Measurements from ENCODE around the gene CCR5.

GRCh38 chr3:46399557-46399956 is 28.8 kb downstream of the CCR5 start:
- TF ChIP-seq, protein P1, sequence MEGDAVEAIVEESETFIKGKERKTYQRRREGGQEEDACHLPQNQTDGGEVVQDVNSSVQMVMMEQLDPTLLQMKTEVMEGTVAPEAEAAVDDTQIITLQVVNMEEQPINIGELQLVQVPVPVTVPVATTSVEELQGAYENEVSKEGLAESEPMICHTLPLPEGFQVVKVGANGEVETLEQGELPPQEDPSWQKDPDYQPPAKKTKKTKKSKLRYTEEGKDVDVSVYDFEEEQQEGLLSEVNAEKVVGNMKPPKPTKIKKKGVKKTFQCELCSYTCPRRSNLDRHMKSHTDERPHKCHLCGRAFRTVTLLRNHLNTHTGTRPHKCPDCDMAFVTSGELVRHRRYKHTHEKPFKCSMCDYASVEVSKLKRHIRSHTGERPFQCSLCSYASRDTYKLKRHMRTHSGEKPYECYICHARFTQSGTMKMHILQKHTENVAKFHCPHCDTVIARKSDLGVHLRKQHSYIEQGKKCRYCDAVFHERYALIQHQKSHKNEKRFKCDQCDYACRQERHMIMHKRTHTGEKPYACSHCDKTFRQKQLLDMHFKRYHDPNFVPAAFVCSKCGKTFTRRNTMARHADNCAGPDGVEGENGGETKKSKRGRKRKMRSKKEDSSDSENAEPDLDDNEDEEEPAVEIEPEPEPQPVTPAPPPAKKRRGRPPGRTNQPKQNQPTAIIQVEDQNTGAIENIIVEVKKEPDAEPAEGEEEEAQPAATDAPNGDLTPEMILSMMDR (IDR thresholded peaks at IDR 0.05) = no peak
- no peak for TF ChIP-seq POLR2A (IDR thresholded peaks at IDR 0.05)
